Activated CD8-positive, alpha-beta memory T cell treated with anti-CD3 and anti-CD28 coated beads, Interleukin-2, amount 50 U/mL, for 1 hour (primary cell): ENCODE results near the gene PGA4.
"Not testable (repeated sequence)": the region's sequence is repeated elsewhere in the genome, so short reads cannot be mapped to it uniquely, and the experiment has no call there.

Experiments
- DNase-seq: peaks from one replicate; pipeline ENCODE4 v3.0.0-alpha.2; 2020; ENCODE audit errors: extremely low read depth

Gene PGA4

DNA sequence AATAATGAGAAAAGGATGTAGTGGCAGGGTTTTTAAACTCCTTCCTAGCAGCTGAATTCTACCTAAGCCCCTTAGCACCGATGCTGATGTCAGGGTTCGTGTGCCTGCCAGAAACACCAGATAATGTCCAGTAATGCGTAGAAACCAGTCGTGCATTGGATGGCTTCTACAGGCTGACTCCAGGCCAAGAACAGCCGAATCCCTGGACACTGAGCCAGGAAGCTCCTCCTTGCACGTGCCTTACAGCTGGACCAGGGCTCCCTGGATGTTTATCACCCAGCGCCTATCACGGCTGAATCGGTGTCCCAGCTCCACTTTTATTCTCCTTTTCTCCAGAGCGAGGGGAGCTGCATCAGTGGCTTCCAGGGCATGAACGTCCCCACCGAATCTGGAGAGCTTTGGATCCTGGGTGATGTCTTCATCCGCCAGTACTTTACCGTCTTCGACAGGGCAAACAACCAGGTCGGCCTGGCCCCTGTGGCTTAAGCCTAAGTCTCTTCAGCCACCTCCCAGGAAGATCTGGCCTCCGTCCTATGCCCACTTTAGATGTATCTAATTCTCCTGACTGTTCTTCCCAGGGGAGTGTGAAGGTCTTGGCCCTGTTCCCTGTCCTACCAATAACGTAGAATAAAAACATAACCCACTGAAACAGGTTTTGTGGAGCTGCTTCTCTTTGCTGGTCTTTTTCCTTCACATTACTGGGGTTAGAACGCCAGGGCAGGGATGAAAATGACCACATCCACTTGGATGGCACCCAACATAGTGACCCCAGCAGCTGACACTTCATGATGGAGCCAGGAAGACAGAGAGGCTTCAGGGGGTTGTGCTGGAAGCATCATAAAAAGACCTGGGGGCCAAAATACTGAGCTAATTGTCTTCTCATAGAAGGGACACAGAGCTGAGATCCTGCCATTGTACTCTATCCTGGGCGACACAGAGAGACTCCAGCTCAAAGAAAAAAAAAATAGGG, 28.9 kb downstream of the PGA4 start:
- DNase-seq: not testable (repeated sequence)

DNA sequence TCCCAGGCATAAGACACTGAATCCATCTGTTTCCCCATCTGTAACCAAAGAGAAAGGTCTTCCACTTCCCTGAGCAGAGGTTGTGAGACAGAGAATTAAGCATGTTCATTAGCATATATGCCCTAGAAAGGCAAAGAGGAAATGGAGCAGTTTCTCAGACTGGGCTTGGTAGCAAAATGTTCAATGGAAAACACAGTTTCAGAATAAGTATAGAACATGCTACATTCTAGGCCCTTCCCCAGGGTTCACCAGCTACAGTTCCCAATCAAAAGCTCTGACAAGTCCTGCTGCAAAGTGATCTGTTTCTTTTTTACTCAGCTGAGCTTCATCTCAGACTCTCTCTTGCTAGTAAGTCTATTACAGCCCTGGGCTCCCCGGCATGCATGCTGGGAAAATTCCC, 30.2 kb downstream of the PGA4 start:
- DNase-seq: not testable (repeated sequence)

DNA sequence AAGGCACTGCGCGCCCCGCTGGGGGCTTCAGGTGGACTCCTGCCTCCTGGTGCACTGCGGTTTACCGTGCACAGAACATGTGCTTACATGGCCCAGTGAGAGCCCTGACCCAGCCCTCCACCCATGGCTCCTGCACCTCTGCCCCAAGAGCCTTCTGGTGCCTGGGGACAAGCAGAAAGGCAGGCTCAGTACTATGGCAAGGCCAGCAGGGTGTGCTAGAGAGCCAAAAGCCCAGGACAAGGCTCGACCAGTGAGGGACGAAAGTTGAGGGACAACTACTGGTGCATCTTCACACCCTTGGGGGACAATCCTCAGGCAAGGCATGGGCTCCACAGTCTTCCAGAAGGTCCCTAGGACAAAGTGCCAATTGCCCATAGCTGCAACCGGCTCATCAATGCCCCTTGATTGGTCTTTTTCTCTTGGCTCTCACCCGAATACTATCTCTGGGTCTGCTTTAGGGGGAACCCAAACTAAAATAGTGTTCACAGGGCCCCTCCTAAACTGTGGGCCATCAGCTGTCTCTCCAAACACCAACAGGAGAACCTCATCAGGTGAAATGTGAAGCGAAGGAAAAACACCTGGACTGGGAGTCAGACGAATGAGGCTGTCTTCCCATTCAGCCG, 32.4 kb downstream of the PGA4 start:
- peak; percentile 13 for DNase-seq

DNA sequence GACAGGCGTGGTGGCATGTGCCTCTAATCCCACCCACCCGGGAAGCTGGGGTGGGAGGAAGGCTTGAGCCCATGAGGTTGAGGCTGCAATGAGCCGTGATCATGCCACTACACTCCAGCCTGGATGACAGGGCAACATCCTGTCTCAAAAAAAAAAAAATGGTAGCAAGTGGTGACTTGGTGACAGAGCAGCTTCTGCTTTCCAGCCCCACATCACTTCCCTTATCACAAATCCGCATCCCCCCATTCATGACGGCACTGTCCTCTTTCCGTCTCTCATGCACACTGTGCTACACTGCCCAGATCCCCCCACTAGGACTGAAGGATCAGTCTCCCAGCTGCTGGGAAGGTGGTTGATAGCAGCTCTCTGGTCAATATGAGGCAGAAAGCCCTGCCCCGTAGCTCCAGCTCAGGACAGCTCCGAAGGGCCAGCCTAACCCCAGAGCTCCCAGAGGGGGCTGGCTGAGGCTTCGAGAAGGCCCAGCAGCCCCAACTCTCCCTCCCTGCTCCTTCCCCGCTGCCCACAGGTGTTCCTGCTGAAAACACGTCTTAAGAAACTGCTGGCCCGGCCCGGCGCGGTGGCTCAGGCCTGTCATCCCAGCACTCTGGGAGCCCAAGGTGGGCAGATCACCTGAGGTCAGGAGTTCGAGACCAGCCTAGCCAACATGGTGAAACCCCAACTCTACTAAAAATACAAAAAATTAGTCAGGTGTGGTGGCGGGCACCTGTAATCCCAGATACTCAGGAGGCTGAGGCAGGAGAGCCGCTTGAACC, 34.7 kb downstream of the PGA4 start:
- DNase-seq: no peak

DNA sequence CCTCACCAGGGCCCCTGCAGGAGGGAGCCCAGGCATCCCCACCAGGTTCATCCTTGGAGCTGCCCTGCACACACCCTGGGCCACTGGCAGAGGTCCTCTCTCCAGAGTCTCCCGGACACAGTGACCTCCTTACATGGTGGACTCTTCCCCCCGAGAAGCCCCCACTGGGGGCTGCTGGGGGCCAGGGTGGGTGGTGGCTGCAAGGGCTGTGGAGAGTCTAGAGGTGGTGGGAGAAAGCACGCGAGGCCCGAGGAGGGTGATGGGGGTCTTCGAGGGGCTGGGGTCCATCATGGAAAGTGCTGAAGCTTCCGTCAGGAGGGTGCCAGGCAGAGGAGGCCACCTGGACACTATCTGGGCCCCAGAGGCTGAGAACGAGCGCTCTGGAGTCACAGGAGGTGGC, 36.4 kb downstream of the PGA4 start:
- DNase-seq: no peak

DNA sequence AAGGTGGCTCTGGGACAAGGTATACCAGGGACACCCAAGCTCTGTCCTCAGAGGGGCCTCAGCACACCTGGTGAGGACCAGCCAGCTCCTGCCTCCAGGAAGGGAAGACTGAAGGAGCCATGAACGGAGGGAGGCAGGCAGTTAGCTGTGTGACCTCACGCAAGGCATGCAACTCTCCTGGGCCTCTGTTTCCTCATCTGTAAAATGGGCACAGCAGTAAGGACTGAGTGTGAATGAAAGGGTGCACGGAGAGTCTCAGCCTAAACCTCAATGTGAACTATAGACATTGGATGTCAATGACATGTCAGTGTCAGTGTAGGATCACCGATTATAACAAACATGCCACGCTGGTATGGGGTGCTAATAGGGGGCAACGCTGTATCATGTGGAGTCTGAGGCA, 37.2 kb downstream of the PGA4 start:
- DNase-seq: no peak

DNA sequence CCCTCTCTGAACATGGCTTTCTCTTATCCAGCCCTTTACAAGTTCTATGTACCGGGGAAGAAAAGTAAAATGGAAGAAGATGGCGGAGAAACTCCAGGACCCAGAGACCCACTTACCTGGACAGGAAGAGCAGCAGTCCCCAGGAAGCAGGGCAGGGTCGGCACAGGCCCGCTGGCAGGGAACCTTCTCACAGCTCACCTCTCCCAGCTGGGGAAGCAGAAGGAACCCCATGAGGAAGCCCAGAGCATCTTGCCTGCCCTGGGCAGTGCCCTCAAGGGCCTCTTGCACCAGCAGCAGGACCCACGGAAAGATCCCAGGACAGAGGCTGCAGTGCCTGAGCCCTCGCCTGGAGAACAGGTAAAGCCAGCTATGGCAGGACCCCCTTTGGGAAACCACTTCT, 42.2 kb downstream of the PGA4 start:
- DNase-seq: no peak

DNA sequence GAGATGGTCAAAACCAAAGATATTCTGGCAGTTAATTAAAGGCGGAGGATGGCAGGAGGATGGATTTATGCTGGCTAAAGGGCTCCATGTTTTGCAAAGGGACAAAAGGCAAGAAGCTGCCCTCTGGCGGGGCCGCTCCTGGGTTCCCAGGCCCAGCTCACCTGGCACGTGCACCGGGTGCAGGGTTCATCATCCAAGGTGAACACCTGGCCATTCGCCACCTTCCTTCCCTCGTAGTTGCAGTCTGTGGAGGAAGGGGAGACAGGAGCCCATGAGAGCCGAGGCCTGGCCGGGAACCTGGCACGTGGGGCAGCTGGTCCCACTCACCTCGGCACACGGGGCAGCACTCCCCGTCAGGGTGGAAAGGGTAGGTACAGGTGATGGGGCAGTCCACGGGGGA, 42.6 kb downstream of the PGA4 start:
- DNase-seq: no peak

DNA sequence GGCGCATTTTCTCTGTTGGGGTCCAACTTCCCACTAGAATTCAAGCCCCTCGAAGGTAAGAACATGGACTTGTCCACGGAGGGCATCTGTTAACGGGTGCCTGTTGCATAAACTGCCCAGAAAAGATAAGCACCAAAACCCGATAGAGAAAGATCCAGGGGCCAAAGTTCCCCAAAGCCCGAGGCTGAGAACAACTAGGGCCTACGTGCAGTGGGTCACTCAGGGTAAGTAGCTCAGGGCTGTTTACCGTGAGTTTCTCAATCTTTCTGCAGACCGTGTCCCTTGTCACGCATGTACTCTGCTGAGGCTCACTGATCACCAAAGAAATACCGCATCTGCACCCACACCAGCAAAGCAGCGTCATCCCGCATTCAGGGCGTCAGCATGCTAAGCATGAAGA, 43.2 kb downstream of the PGA4 start:
- no peak for DNase-seq

DNA sequence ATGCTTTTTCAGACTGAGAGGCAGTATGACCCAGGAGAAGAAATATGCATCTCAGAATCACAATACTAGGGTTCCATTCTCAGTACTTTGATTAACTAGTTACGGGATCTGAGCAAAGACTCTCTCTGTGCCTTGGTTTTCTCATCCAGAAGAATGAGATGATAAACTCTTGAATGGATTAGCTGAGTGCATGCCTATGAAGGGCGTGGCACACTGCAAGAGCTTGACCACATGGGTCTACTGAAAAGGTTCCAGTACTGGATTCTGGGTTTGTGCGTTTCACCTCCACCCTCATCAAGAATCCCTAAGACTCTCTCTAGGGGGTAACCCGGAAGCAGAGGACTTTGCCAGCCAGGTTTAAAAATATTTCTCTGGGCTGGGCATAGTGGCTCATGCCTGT, 44.5 kb downstream of the PGA4 start:
- DNase-seq: no peak

DNA sequence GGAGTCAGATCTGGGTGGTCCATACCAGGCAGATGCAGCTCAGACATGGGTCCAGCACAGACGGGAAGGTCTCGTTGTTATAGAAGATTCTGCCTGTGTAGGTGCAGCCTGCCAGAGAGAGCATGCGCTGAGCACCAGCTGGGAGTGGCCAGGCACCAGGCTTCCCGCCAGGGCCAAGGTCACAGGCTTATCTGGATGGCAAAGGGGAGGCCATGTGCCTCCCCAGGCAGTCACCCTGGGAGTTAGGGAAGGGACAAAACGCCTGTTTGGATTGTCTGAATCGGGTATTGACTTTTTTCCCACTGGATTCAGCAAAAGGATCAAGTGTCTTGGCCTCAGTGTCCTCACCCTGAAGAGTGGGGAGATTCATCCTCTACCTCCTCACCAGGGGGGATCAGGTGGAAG, 45.3 kb downstream of the PGA4 start:
- DNase-seq: no peak

DNA sequence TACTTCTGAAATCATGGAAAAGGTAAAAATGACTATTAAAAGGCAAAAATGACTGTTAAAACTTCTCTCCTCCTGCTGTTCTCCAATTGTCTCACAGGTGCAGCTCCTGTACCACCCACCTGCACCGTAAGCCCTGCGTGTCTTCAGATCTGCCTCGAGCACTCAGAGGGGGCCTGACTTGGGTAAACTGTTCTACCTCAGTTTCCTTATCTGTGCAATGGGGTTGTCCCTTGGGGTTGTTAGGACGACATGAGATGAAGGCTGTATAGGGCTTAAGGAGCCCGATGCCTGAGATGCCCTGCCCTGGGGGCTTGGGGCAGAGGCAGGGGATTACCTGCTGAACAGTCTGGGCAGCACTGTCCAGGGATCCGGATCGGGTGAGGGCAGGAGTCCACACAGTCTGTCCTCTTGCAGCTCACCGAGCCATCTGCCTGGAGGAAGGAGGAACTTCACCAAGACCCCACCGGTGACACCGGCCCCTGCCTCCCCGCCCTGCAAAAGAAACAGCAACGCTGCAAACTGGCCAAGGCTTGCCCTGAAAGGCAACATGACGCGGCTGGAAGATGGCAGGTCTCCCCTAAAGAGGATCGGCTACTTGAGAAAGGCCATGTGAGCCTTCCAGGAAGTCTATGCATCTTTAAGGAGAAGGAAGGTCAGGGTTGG, 46.6 kb downstream of the PGA4 start:
- DNase-seq: no peak

DNA sequence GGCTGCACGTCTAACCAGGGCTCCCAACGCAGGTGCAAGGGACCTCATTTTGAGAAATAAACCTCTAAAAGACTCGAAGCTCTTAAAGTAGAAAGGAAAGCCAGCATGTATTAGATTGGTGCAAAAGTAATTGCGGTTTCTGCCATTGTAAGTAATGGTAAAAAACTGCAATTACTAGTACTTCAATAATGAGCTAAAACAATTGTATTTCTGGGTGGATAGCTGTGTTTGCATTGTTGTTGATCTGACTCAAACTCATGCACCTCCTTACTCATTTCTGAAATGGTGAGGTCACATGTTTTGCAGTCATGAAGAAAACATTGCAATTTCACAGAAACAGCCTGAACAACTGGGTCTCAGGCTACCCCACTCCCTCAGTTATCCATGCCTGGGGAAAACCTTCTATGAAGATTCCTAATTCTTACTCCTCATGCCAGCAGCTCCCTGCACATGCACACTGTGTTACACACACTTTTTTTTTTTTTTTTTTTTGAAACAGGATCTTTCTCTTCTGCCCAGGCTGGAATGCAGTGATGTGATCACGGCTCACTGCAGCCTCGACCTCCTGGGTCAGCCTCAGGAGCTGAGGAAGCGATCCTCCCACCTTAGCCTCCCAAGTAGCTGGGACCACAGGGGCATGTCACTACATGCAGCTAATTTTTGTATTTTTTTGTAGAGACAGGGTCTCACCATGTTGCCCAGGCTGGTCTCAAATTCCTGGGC, 48.4 kb downstream of the PGA4 start:
- DNase-seq: no peak

DNA sequence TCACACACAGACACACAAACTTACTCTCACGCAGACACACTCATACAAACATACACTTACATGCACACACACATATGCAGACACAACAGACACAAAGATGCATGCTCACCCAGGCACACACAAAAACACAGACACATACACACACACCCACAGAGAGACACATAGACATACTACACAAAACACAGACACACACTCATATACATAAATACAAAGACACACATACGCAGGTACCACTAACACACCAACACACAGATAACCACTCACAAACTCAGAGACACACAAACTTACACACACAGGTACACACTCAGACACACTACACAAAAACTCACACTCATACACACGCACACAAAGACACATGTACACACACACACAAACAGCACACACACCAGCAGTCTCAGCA, 50.6 kb downstream of the PGA4 start:
- no peak for DNase-seq

DNA sequence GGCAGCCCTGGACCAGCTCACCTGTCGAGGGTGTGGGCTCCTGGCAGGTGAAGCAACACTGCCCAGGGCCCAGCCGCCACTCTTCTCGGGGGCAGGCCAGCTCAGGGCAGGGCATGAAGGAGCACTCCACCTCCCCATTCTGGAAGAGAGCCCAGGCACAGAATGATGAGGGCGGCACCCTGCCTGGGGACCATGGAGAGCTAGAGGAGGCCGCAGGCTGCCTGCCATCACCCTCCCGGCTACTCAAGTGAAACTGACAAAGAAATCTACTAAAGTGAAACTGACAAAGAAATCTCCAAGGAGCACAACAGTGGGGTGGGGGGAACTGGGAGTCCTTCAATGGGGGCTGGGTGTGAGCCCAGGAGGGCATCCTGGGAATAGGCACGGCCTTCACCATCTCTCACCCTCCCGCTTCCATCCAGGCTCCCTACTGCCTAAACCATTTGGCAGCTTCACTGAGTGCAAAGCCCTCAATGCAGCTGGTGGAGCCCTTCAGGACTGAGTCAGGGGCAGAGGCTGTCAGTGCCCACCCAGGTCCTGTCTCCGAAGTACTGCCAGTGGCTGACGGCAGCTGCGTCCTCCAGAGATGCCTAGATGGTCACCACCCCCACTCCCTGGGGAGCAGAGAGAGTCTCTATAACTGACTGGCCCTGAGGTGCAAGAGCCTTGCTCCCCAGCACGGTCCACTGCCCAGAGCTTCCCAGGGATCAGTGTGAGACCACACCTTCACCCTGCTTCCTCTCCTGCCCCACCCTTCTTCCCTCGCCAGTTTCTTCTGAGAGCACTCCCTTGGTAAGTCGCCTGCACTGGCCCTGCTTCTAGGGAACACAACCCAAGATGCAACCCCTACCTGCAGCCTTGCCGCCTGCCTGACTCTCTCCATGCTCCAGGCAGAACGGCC, 51.3 kb downstream of the PGA4 start:
- DNase-seq: no peak

DNA sequence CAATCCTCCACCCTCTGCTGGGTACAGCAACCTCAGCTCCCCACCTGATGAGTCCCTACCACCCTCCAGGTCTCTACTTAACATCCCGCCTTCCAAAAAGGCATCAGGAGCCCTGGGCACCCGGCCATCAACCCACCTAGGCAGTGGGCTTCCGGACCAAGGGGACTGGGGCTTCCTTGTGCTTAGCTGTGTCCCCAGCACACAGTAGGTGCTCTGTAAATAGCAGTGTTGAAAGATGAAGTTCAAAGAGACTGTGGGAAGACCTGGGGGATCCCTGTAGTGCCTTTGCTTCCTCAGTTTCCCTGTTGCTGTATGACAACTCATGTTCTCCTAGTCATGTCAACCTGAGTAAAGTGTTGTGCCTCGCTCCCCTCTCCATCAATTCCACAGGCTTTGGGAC, 51.9 kb downstream of the PGA4 start:
- no peak for DNase-seq

DNA sequence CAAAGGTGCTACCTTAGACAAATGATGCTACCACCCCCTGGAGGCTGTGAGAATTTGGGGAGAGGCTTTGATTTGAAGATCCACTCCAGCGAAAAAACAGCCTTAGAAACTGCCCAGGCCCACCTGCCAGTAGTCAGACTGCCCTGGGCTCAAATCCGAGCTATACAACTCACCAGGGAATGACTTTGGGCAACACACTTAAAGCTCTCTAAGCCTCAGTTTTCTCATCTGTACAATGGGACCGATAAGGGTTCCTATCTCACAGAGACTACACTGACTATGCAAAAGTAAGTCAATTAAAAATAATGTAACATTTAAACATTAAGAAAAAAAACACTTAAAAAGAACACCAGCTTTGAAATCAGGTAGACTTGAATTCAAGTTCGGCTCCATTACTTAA, 53.0 kb downstream of the PGA4 start:
- no peak for DNase-seq

DNA sequence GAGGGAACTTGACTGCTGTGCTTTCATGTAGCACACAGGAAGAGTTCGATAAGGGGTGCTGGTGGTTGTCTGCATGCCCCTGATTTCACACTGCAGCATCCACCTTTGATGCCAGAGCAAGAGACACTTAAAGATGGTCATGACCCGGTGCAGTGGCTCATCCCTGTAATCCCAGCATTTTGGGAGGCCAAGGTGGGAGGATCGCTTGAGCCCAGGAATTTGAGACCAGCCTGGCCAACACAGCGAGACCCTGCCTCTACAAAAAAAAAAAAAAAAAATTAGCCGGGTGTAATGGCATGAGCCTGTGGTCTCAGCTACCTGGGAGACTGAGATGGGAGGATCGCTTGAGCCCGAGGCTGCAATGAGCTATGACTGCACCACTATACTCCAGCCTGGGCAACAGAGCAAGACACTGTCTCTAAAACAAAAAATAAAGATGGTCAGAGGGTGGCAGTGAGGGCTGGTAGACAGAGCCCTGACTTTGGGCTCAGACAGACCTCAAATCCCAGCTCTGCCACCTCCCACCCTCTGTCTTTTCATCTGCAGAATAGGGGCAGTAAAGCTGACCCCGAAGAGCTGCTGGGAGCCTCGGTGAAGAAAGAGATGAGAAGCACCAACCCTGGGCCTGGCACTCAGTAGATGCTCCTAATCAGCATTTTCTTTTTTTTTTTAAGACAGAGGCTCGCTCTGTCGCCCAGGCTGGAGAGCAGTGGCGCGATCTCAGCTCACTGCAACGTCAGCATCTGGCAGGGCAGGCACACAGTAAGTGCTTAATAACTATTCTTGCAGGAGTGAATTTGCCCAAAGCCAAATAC, 55.2 kb downstream of the PGA4 start:
- DNase-seq: no peak

DNA sequence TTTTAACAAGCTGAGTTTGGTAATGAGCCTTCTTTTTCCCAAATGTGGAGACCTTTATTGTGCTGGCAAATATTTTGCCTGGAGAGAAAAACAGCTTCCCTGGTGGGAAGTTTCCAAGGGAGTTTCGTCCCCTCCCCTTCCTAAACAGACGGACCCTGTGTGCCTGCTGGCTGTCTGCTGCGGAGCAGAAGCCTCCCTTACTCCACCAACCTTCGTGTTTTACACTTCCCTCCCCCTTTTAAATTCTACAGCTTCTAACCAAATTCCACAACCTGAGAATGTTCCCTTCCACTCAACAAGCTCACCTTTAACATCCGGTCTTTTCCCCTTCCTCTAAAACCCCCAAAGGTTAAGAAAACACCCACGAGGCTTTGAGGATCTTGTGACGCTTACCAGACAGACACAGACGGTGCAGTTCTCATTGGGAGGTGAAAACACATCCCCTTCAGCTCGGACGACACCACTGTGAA, 55.9 kb downstream of the PGA4 start:
- no peak for DNase-seq
